SIG-M5 treated with dmso at 0.1 percent for 504 hours (cell line): Measurements from ENCODE around the gene NOMO2.
"Not testable (repeated sequence)": the region's sequence is repeated elsewhere in the genome, so short reads cannot be mapped to it uniquely, and the experiment has no call there.

Source experiments
- DNase-seq: peaks from one replicate; lab custom pipeline; 2025; ENCODE audit not compliant: unreplicated experiment; lab: John Stamatoyannopoulos, UW

Gene NOMO2, protein sequence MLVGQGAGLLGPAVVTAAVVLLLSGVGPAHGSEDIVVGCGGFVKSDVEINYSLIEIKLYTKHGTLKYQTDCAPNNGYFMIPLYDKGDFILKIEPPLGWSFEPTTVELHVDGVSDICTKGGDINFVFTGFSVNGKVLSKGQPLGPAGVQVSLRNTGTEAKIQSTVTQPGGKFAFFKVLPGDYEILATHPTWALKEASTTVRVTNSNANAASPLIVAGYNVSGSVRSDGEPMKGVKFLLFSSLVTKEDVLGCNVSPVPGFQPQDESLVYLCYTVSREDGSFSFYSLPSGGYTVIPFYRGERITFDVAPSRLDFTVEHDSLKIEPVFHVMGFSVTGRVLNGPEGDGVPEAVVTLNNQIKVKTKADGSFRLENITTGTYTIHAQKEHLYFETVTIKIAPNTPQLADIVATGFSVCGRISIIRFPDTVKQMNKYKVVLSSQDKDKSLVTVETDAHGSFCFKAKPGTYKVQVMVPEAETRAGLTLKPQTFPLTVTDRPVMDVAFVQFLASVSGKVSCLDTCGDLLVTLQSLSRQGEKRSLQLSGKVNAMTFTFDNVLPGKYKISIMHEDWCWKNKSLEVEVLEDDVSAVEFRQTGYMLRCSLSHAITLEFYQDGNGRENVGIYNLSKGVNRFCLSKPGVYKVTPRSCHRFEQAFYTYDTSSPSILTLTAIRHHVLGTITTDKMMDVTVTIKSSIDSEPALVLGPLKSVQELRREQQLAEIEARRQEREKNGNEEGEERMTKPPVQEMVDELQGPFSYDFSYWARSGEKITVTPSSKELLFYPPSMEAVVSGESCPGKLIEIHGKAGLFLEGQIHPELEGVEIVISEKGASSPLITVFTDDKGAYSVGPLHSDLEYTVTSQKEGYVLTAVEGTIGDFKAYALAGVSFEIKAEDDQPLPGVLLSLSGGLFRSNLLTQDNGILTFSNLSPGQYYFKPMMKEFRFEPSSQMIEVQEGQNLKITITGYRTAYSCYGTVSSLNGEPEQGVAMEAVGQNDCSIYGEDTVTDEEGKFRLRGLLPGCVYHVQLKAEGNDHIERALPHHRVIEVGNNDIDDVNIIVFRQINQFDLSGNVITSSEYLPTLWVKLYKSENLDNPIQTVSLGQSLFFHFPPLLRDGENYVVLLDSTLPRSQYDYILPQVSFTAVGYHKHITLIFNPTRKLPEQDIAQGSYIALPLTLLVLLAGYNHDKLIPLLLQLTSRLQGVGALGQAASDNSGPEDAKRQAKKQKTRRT

DNA sequence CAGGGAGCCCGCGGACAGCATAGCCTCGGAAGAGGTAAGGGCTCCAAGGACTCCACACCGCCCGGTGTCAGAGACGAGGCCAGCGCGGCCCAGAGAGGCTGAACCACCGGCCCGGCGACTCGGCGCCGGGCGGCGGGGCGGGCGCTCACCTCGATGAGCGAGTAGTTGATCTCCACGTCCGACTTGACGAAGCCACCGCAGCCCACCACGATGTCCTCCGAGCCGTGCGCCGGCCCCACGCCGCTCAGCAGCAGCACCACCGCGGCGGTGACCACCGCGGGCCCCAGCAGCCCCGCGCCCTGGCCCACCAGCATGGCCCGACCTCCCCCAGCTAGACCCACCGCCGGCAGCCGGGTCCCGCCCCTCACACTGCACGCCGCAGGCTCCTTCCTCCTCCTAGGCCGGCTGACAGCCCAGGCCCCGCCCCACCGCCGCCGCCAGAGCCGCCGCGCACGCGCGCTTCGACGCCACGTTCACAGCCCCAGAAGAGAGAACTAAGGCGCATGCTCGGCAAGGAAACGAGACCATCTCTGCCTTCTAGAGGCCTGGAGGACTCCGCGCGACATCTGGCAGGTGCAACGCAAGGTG lies at the start of gene NOMO2:
Gene NOMO2, minus strand, starts transcription at position 371 of the 588 bp plus-strand sequence. Its CDS starts 57 bp downstream, at position 314.
- DNase-seq: not testable (repeated sequence)

DNA sequence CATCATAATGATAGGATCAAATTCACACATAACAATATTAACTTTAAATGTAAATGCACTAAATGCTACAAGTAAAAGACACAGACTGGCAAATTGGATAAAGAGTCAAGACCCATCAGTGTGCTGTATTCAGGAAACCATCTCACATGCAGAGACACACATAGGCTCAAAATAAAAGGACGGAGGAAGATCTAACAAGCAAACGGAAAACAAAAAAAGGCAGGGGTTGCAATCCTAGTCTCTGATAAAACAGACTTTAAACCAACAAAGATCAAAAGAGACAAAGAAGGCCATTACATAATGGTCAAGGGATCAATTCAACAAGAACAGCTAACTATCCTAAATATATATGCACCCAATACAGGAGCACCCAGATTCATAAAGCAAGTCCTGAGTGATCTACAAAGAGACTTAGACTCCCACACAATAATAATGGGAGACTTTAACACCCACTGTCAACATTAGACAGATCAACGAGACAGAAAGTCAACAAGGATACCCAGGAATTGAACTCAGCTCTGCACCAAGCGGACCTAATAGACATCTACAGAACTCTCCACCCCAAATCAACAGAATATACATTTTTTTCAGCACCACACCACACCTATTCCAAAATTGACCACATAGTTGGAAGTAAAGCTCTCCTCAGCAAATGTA lies 48.4 kb upstream of the NOMO2 start:
- DNase-seq: not testable (repeated sequence)

DNA sequence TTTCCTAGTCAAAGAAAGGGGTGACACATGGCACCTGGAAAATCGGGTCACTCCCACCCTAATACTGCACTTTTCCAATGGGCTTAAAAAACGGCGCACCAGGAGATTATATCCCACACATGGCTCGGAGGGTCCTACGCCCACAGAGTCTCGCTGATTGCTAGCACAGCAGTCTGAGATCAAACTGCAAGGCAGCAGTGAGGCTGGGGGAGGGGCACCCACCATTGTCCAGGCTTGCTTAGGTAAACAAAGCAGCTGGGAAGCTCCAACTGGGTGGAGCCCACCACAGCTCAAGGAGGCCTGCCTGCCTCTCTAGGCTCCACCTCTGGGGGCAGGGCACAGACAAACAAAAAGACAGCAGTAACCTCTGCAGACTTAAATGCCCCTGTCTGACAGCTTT lies 46.4 kb upstream of the NOMO2 start:
- not testable (repeated sequence) for DNase-seq

DNA sequence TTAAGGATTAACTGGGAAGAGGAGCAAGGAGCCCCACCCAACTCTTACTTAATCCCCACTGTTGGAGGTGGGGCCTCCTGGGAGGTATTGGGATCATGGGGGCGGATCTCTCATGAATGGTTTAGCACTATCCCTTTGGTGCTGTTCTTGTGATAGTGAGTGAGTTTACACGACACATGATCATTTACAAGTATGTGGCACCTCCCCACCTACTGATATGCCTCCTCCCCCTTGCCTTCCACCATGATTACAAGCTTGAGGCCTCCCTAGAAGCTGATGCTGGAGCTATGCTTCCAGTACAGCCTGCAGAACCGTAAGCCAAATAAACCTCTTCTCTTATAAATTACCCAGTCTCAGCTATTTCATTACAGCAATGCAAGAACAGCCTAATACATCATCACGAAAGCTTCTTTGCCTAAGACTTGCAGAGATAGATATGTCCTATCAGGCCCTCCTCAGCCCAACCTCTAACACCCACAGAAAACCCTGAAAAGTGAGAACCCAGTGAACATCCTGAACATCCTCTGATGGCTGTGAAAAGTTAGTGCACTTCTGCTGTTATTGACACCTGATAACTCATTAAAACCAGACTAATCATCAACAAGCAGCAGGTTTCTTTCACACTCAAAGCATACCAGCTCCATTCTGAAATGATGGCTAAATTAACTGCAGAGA lies 41.8 kb upstream of the NOMO2 start:
- not testable (repeated sequence) for DNase-seq

DNA sequence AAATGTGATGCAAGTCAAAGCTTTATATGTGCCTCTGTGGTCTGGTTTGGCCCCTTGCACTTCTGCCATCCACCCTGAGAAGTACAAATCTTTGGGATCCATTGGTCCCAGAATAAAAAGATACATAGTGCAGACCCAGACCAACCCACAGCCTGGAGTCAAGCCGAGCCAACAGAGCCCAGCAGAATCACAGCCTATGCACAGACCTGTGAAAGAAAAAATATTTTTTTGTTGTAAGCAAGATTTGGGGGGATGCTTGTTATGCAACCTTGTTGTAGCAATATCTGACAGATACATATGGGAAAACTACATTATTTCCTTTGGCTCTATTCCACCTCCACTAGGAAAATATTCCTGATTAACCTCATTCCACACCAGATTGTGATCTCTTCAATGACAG lies 36.7 kb upstream of the NOMO2 start:
- not testable (repeated sequence) for DNase-seq

DNA sequence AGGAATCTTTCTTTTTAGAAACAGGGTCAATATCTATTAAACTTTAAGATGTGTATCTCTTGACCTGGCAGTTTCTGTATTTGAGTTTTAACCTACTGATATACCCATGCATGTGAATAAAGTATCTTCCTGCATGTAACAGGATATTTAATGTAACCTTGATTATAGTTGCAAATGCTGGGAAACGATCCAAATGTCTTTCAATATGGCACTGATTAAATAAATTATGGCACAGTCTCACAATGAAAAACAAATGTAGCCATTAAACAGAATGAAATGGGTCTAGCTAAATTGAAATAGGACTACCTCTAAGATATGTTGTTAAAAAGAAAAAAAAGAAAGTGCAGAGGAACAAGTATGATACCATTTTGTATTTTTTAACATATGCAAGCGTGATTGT lies 35.8 kb upstream of the NOMO2 start:
- DNase-seq: not testable (repeated sequence)

DNA sequence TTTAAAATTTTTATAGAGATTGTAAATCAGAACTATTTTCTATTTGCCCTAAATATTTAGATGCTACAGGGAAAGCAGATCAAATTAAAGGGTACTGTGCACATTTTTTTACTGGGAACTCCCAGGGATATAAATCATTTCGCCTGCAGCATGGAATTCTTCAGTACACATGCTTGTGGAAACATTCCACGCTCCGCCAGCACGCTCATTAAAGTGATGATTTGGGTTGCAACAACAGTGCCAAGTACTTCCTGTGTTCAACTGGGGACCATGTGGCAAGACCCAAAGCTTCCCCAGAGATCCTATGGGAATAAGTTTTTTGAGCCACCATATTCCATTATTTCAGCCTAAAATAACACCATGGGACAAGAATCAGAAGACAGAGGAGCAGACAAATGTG lies 35.4 kb upstream of the NOMO2 start:
- DNase-seq: not testable (repeated sequence)

DNA sequence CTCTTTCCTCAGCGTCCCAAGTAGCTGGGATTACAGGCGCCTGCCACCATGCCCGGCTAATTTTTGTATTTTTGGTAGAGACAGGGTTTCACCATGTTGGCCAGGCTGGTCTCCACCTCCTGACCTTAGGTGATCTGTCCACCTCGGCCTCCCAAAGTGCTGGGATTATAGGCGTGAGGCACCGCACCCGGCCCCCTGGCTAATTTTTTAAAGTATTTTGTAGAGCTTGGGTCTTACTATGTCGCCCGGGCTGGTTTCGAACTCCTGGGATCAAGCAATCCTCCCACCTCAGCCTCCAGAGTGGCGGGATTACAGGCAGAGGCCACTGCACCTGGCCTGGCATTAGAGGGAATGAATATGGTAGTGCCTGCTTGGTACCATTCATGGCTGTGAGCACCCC lies 33.9 kb upstream of the NOMO2 start:
- not testable (repeated sequence) for DNase-seq

DNA sequence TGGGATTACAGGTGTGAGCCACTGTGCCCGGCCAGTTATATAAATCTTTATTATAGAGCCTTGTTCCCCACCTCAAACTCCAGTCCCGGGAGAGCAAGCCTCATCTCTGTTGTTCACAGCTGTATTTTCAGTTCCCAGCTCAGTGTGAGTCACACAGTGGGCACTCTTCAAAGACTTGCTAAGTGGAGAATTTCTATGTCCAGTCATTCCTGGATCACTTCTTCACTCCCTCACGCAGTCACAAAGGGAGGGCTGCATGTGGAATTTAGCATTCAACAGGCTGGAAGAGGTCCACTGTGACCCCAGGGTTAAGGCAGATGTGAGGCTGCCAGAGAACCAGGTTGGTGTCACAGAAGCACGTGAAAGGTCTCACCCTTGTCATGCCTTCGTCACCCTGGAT lies 33.0 kb upstream of the NOMO2 start:
- not testable (repeated sequence) for DNase-seq

DNA sequence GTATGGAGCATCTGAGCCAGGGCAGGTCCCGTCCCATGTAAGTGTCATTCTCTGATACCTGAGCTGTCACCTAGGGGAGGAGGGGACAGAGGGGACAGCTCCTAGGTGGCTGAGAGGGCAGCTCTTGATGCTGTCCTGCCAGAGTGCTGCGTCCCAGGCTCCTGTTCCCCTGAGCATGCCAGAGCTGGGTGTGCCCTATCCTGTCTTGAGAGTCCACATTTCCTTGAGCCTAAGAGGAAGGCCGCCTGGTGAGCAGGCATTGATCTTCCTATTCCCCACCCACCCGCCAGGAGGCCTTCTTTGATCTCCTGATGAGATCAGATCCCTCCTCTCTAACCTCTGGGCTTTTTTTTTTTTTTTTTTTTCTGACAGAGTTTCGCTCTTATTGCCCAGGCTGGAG lies 32.0 kb upstream of the NOMO2 start:
- not testable (repeated sequence) for DNase-seq

DNA sequence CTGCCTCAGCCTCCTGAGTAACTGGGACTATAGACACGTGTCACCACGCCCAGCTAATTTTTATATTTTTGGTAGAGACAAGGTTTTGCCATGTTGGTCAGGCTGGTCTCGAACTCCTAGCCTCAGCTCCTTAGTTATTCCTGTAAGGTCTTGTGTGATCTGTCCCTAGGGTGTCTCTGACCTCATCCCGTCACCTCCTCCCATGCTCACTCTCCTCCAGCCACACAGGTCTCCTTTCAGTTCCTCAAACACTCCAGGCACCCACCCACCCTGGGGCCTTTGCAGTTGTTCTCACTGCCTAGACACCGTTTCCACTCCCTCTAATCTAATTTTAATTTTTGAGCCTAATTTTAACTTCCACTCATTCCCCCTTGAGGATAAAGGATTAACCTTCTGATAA lies 31.1 kb upstream of the NOMO2 start:
- peak; percentile 34 for DNase-seq

DNA sequence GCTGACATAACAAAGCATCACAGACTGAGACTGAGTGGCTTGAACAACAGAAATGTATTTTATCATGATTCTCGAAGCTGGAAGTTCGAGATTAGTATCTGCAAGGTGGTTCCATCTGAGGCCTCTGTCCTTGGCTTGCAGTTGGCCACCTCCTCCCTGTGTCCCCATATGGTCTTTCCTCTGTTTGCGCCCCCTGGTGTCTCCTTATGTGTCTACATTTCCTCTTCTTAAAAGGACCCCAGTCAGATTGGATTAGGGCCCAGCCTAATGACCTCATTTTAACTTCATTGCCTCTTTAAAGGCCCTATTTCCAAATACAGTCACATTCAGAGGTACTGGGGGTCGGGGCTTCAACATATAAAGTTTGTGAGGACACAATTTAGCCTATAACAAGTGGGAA lies 30.0 kb upstream of the NOMO2 start:
- peak; percentile 54 for DNase-seq

DNA sequence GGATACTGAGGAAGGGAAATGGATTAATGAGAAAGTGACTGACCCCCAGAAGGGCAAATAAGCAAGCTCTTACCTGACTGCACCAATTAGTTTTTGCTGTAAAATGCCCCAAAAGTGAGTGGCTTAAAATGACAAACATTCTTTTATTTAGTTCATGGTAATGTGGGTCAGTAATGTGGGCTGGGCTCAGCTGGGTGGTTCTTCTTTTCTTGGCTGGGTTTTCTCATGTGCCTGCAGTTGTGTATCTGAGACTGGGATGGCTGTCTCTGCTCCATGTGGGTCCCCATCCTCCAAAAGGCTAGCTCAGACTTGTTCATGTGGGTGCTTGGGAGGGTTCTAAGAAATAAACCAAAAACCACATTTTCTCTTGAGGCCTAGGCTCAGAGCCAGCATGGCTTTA lies 29.5 kb upstream of the NOMO2 start:
- DNase-seq: not testable (repeated sequence)

DNA sequence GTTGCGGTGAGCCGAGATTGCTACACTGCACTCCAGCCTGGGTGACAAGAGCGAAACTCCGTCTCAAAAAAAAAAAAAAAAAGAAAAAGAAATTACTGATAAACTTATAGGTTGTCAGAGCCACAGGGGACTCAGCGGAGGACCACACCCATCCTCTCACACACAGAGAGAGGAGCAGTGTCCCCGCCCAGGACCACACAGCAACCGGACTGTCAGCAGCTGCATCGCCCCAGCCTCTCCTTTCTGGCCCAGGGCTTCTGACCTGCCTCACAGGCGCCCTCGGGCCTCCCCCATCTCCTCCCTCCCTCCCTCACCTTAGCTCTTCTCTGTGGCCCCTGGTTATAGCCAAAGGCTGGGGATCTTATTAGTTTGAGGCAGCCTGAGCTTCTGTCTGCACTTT lies 27.9 kb upstream of the NOMO2 start:
- DNase-seq: not testable (repeated sequence)

DNA sequence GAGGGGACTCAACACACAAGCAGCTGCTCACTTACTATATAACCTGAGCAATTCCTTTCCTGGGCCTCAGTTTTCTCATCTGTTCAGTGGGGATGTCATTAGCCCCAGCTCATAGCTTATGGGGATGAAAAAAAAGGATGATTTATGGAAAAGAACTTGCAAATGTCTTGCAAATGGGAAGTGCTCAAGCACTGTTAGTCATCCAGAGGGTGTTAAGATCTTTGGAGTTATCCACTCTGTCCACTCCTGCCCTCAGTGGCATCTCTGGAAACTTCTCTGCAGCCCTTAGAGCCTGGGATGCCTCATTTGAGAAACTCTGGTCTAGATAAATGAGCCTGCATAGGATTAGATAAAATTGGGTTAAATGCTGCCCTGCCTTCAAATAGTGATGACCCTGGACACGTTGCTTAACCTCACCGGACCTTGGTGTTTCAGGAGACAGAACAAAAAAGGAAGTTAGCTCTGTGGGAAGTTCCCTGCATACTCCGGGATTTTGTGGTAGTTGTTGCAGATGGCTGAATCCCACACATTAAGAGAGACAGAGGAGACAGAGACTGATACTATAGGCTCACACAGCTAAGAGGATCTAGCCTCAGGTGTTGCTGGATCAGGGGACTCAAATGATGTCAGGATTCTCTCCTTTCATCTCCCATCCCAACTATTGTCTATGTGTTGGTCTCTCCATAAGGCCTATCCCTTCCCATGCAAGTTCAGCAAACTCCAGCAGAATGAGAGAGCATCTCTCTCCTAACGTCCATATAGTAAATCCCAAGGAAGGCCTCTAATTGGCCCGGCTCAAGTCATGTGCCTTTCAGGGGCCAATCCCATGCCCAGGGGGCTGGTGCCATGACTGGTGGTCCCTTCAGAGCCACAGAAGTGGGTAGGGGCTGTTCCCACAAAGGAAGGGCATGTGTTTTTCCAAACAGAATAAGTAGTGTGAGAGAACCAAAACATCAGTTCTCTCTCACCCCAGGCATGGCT lies 25.0 kb upstream of the NOMO2 start:
- DNase-seq: not testable (repeated sequence)

DNA sequence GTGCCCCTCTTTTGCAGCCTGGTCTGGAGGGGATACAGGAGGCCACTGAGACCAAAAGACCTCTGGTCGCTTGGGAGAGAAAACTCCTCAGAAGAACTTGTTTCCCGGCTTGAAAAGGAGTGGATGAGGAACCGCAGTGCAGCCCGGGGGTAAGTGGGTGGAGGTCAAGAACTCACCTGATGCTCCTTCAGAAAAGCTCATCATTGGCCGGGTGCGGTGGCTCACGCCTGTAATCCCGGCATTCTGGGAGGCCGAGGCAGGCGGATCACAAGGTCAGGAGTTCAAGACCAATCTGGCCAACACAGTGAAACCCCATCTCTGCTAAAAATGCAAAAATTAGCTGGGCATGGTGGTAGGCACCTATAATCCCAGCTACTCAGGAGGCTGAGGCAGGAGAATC lies 23.9 kb upstream of the NOMO2 start:
- DNase-seq: not testable (repeated sequence)

DNA sequence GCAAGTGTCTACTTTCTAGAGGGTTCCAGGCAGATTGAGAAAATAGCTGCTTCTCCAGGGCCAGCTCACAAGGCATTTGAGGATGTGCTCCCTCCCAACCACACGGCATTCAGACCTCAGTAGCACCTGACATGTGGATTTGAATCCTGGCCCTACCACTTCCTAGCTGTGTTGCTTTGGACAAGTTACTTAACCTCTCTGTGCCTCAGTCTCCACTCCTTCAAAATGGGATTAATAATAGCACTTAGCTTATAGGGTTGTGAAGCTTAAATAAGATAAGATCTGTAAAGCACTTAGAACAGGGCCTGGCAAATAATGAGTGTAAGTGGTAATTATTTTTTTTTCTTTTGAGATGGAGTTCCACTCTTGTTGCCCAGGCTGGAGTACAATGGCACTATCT lies 21.0 kb upstream of the NOMO2 start:
- no peak for DNase-seq

DNA sequence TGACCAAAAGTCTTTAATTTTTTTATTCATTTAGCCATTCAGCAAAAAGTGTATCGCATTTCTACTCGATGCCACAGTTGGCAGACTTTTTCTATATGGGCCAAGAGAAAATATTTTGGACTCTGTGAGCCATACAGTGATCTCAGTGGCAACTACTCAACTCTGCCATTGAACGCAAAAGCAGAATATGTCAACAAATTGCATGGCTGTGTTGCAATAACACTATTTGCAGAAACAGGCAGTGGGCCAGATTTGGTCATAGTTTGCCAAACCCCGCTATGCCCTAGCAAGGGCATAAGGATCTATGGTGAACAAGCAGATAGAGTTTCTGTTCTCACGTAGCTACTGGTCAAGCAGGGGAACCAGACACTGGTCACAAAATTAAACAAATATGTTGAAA lies 18.5 kb upstream of the NOMO2 start:
- DNase-seq: not testable (repeated sequence)

DNA sequence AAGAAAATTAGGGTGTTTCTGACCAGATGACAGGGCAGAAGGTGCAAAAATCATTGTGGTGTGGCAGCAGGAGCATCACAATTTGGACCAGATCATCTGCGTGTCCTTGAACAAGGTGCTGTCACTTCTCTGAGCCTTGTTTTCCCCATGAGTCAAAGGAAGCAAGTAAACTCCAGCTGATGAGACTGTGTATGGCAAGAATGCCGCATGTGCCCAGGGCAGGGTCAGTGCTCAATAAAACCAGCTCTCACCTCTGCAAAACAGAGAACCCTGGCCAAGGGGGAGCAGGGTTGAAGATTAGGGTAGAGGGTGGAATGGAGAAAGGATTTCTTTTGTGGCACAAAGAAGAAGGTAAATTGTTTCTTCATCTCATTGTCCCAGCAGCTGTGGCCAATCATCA lies 17.4 kb upstream of the NOMO2 start:
- not testable (repeated sequence) for DNase-seq
